Measurements from ENCODE around the gene UBE2J2. TPM values are rescaled to one million over a fixed set of nuclear protein-coding genes. Genes with fewer than 3 reads are reported as not detected.

UBE2J2 gene
- total RNA-seq, 6 experiments from 2014 or later = 56.2 to 67.9 (median 61.1) TPM

- H3K9me3 Mint-ChIP-seq = peaks cover 6% of the 10 kb centered on the region
- H3K4me1 Mint-ChIP-seq (ENCODE audit: low read depth) = peaks cover 16% of the 10 kb centered on the region
- TF ChIP-seq, protein P1, sequence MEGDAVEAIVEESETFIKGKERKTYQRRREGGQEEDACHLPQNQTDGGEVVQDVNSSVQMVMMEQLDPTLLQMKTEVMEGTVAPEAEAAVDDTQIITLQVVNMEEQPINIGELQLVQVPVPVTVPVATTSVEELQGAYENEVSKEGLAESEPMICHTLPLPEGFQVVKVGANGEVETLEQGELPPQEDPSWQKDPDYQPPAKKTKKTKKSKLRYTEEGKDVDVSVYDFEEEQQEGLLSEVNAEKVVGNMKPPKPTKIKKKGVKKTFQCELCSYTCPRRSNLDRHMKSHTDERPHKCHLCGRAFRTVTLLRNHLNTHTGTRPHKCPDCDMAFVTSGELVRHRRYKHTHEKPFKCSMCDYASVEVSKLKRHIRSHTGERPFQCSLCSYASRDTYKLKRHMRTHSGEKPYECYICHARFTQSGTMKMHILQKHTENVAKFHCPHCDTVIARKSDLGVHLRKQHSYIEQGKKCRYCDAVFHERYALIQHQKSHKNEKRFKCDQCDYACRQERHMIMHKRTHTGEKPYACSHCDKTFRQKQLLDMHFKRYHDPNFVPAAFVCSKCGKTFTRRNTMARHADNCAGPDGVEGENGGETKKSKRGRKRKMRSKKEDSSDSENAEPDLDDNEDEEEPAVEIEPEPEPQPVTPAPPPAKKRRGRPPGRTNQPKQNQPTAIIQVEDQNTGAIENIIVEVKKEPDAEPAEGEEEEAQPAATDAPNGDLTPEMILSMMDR (IDR thresholded peaks at IDR 0.05) = no peak
- no peak overlapping the region for H3K27ac Mint-ChIP-seq
- H3K4me3 Mint-ChIP-seq = no peak overlapping the region
- H3K36me3 Mint-ChIP-seq (ENCODE audit: low read depth) = peaks cover 15% of the 10 kb centered on the region
- DNase-seq = no peak
- H3K27me3 Mint-ChIP-seq (ENCODE audit: insufficient read depth) = peaks cover 6% of the 10 kb centered on the region
Observed at GRCh38 chr1:1236176-1236763, 37.4 kb downstream of the UBE2J2 start.

DNA sequence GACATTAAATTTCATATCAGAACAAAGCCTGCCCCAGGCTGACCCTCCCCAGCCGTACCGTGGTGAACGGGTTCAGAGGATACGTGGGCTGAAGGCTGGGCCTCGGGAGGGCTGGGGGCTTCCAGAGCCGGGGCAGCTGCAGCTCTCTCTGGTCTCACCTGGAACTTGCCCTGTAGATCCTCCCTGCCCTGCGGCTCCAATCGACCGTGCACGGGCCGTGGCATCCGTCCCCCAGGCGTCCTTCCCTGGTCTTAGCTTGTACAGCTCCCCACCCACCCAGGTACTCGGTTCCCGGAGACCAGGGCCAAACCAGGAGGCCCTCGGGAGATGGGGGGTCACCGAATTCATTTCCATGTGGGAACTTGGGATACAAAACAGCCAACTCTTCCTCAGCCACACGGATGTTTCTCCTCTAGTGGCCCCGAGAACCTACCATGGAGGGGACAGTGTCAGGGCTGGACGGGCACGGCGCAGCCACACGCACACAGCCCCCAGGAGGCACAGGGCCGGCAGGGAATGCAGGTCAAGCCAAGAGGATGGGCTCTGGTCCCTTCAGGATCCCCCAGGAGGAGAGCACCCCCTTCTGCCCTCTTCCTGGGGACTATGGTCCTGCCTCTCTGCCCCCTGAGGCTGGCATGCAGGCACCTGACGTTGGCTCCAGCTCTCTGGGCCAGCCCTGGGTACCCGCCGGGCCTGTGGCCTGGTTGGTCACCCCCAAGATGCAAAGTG is 38.5 kb downstream of the UBE2J2 start:
- H3K9me3 Mint-ChIP-seq = peaks cover 6% of the 10 kb centered on the region
- H3K27ac Mint-ChIP-seq = no peak overlapping the region
- no peak for DNase-seq
- H3K4me1 Mint-ChIP-seq (ENCODE audit: low read depth) = peaks cover 23% of the 10 kb centered on the region
- H3K27me3 Mint-ChIP-seq (ENCODE audit: insufficient read depth) = peaks cover 8% of the 10 kb centered on the region; the same call in 1 of the 2 replicates
- H3K36me3 Mint-ChIP-seq (ENCODE audit: low read depth) = peaks cover 21% of the 10 kb centered on the region
- TF ChIP-seq, protein P1 (IDR thresholded peaks at IDR 0.05) = no peak
- no peak overlapping the region for H3K4me3 Mint-ChIP-seq

GRCh38 chr1:1234180-1234808 is 39.4 kb downstream of the UBE2J2 start:
- H3K4me1 Mint-ChIP-seq (ENCODE audit: low read depth) = peaks cover 30% of the 10 kb centered on the region
- H3K4me3 Mint-ChIP-seq = peak overlapping the region; percentile 81
- no peak for DNase-seq
- TF ChIP-seq, protein P1 (IDR thresholded peaks at IDR 0.05) = no peak
- peak overlapping the region; percentile 36 for H3K27ac Mint-ChIP-seq
- peaks cover 6% of the 10 kb centered on the region for H3K9me3 Mint-ChIP-seq
- H3K36me3 Mint-ChIP-seq (ENCODE audit: low read depth) = peaks cover 27% of the 10 kb centered on the region
- peaks cover 6% of the 10 kb centered on the region; the same call in 1 of the 2 replicates for H3K27me3 Mint-ChIP-seq (ENCODE audit: insufficient read depth)

- H3K4me3 Mint-ChIP-seq = peak overlapping the region; percentile 81
- H3K9me3 Mint-ChIP-seq = peaks cover 6% of the 10 kb centered on the region
- TF ChIP-seq, protein P1 (IDR thresholded peaks at IDR 0.05) = no peak
- no peak for DNase-seq
- peaks cover 30% of the 10 kb centered on the region for H3K4me1 Mint-ChIP-seq (ENCODE audit: low read depth)
- H3K27ac Mint-ChIP-seq = peak overlapping the region; percentile 36; the same call in 1 of the 2 replicates
- peaks cover 6% of the 10 kb centered on the region; the same call in 1 of the 2 replicates for H3K27me3 Mint-ChIP-seq (ENCODE audit: insufficient read depth)
- H3K36me3 Mint-ChIP-seq (ENCODE audit: low read depth) = peaks cover 27% of the 10 kb centered on the region
Observed at GRCh38 chr1:1233567-1233892, 40.1 kb downstream of the UBE2J2 start.

DNA sequence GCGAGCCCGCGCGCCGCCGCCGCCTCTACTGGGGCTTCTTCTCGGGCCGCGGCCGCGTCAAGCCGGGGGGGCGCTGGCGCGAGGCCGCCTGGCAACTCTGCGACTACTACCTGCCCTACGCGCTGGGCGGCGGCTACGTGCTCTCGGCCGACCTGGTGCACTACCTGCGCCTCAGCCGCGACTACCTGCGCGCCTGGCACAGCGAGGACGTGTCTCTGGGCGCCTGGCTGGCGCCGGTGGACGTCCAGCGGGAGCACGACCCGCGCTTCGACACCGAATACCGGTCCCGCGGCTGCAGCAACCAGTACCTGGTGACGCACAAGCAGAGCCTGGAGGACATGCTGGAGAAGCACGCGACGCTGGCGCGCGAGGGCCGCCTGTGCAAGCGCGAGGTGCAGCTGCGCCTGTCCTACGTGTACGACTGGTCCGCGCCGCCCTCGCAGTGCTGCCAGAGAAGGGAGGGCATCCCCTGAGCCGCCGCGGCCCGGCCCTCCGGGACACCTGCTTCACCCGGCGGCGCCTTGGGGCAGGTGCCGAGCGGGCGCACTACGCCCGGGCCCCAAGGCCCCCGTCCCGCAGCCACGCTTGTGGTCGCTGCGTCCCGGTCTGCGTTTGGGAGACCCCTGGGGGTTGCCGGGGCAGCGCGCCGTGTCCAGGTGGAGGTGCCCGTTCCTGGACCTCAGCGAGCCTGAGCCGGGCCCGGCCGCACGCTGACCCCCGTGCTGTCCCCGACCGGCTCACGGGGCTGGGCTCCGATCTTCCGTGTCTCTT is 40.7 kb downstream of the UBE2J2 start:
- Mint-ChIP-seq H3K4me1 (ENCODE audit: low read depth) (peaks cover 30% of the 10 kb centered on the region), H3K9me3 (peaks cover 6% of the 10 kb centered on the region), H3K4me3 (peak overlapping the region; percentile 81), H3K36me3 (ENCODE audit: low read depth) (peaks cover 27% of the 10 kb centered on the region), H3K27ac (peak overlapping the region; percentile 36; the same call in 1 of the 2 replicates), H3K27me3 (ENCODE audit: insufficient read depth) (peaks cover 6% of the 10 kb centered on the region; the same call in 1 of the 2 replicates)
- DNase-seq = no peak
- TF ChIP-seq, protein P1 (IDR thresholded peaks at IDR 0.05) = no peak

Data from HFFc6 (cell line).